Activated CD4-positive, alpha-beta T cell treated with anti-CD3 and anti-CD28 coated beads, Interleukin-2, Interleukin-6, amounts not matched to agents 100 ng/mL and 50 ng/mL, durations not matched to agents 16 hours and 8 hours (primary cell): ENCODE measurements around the gene SLC25A21.
"Not testable (repeated sequence)": the region's sequence is repeated elsewhere in the genome, so short reads cannot be mapped to it uniquely, and the experiment has no call there.

Experiments used
- DNase-seq: peaks from one replicate; pipeline ENCODE4 v3.0.0-alpha.2; 2020

SLC25A21 gene

DNA sequence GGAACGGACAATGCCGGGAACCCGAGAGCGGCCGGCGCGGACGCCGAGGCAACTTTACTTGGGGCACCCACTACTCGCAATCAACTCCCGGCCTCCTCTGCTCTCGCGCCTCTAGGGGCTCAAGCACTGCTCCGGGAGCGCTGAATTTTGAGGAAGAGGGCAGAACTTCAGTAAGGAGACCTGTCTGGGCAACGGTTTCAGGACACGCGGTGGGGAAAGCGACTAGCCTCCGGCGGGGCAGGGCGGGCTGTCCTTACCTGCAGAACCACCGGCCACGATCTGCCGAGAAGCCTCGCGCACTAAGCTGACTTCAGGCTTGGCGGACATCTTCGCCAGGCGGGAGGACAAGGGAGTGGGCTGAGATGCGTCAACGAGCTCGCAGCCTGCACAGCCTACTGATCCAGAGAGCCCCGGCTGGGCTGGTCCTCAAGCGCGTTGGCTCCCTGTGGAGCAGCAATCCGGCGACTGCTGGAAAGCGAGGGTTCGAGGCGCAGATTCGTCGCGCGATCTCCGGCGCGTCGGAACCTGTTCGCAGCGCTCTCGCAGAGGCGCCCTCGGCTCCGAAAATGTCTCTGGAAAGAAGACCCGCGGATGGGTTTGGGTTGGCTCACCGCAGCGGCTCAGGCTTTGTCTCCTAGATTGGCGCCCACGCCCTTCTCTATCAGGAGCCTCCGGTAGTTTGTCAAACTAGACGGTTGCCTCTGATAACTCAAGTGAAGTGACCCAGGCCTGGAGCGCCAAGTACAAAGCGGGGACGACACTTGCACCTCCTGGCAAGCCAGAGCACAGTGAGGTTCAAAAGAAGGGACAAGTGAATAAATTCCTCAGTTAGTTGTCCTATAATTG is at the start of gene SLC25A21:
SLC25A21 (minus strand) TSS at position 583 of the 846 bp plus-strand sequence.
- DNase-seq = peak; percentile 16

DNA sequence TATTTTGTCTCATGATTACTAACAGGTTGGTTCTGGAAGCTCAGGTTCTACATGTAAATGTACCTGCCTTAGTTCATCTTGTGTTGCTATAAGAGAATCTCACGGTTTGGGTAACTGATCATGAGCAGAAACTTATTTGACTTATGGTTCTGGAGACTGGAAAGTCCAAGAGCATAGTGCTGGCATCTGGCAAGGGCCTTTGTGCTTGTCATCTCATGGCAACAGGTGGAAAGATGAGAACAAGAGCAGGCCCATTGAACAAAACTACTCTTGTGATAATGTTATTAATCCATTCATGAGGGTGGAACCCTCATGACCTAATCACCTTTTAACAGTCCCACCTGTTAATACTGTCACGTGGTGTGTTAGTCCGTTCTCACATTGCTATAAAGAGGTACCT is 48.7 kb upstream of the SLC25A21 start:
- no peak for DNase-seq

DNA sequence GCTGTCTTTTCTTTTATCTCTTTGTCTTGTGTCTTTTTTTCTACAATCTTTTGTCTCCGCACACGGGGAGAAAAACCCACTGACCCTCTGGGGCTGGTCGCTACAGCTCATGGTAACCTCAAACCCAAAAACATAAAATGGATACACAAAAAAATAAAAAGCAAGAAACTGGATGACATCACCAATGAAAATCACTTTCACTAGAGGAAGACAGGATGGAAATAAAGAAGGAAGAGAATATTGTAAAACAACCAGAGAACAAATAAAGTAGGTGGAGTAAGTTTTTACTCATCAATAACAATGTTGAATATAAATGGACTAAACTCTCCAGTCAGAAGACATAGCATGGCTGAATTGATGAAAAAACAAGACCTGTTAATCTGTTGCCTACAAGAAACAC is 42.9 kb upstream of the SLC25A21 start:
- DNase-seq = no peak

GRCh38 chr14:37213016-37213415 is 40.6 kb upstream of the SLC25A21 start:
- no peak for DNase-seq

DNA sequence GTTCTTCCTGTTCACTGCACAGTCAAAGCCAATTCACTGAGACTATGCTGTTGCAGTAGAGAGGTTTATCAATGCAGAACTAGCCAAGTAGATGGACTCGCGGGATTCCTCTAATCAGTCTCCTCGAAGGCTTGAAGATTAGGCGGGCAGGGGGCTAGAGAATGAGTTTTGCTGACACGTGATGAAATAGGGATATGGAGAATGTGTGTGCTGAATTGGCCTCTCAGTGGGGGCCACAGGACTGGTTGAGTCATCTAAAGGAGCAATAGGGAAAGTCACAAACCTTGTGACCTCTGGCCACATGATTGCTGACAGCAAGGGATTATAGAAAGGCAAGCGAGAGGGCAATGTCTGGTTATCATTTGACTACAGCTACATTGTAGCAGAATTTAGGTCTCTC is 38.0 kb upstream of the SLC25A21 start:
- DNase-seq = no peak

DNA sequence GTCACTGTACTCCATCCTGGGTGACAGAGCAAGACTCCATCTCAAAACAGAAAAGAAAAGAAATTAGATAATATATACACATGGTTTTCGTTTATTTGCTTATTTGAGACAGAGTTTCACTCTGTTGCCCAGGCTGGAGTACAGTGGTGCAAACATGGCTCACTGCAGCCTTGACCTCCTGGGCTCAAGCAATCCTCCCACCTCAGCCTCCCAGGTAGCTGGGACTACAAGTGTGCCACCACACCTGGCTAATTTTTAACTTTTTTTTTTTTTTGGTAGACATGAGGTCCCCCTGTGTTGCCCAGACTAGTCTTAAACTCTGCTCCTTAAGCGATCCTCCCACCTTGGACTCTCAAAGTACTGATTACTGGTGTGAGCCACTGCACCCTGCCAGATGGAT is 37.2 kb upstream of the SLC25A21 start:
- not testable (repeated sequence) for DNase-seq

- not testable (repeated sequence) for DNase-seq
These were observed 33.5 kb upstream of the SLC25A21 start for GRCh38 chr14:37205623-37206605.

DNA sequence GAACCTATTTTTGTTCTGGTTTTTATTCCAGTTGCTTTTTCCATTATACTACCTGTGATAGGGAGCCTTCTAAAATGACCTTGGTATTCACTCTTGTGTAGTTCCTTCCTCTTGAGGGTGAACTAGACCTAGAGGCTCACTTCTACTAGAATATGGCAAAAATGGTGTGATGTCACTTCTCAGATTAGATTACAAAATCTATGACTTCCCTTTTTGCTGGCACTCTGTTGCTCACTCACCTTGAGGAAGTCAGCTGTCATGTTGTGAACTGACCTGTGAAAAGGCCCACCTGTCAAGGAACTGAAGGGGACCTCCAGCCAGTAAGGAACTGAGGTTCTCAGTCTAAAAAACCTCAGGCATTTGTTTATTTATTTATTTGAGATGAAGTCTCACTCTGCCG is 31.0 kb upstream of the SLC25A21 start:
- DNase-seq = no peak

- no peak for DNase-seq
These were observed 30.4 kb upstream of the SLC25A21 start for GRCh38 chr14:37202812-37203211.

DNA sequence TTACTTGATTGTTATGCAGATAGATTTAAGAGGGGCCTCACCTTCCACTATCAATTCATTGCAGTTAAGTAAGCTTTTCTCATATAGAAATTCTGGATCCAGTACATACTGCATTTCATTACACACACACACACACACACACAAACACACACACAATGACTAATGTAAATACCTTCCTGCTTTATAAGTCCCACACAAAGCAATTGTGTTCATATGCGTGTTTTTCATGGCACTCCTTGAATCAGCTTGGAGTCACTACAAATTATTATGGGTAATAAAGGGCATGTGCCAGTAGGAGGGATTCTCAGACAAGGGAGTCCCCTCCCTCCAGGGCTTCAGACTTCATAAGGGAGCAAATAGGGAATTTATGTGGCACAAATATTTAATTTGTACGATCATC is 29.9 kb upstream of the SLC25A21 start:
- DNase-seq = no peak

GRCh38 chr14:37201724-37202123 is 29.3 kb upstream of the SLC25A21 start:
- DNase-seq = no peak

DNA sequence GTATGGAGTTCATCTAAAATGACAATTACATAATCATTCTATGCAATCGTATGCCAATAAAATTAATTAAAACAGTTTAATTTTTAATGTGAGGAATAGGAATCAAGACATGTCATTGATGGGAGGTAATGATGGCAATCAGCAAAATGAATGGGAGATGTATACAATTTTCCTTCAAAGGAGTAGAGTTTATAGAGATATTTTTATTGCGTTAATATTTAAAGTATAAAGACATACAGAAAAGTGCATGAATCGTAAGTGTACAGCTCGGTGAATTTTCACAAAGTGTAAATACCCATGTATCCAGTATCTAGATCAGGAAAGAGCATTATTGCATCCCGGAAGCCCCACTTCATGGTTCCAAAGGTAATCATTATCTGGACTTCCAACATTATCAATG is 26.5 kb upstream of the SLC25A21 start:
- DNase-seq = no peak

DNA sequence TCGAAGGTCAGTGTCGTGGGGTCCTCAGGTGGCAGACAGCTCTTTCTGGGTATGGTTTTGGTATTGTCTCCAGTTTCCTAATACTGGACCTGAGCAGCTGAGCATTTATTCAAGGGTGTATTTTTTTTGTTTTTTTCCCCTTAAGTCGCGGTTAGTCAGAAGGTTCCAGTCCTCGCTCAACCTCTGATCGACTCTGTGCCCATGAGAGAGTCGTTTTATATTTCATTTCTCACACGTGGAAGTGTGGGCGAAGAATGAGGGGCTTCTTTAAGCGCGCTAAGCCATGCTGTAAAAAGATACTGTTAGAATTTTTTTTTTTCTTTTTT is 25.8 kb upstream of the SLC25A21 start:
- DNase-seq = no peak

GRCh38 chr14:37197421-37198272 is 25.2 kb upstream of the SLC25A21 start, which contains the start of gene MIPOL1:
TSS of gene MIPOL1 (plus strand) at chr14:37197937. CDS start at chr14:37247889, 49,952 bp downstream.
- DNase-seq = peak; percentile 31

DNA sequence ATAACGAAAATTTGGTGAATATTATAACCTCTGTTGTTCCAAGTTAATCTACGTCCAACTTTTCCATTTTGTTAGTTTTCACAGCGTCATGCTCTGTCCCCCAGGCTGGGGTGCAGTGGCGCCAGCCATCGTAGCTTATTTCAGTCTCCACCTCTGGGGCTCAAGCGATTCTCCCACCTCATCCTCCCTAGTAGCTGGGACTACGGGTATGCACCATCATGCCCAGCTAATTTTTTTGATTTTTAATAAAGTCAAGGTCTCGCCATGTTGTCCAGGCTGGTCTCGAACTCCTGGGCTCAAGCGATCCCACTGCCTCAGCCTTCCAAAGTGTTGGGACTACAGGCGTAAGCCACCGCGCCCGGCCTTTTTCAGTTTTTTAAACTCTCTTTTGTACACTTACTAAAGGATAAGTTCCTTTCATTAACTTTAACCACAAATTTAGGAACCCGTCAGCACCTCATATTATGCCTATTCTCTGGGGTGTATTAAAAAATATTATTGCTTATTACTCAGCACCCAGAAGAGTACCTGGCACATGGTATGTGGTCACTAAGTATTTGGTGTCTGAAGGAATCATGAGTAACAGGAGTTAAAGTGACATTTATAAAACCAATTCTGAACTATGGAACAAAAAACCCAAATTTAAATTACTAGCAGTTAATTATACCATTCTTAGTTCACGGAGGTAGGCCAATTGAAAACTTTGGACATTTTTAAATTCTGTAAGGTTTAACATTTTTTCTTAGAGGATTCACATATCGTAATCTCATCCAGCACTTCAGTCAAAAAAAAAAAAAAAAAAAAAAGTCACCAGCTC is 24.4 kb upstream of the SLC25A21 start:
- no peak for DNase-seq

- DNase-seq = no peak
These were observed 22.9 kb upstream of the SLC25A21 start for GRCh38 chr14:37195327-37195726.

DNA sequence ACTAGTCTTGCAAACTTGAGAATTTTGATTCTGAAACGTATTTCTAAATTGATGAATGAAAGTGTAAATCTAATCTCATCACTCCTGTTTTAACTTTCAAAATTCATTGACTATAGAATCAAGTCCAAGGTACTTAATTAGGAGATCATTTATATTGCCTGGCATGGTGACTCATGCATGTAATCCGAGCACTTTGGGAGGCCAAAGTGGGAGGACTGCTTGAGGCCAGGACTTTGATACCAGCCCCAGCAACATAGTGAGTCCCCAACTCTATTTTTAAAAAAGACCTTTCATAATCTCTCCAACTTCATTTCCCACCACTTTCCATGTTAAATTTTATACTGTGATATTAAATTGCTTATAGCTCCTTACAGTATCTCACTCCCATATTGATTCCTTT is 22.3 kb upstream of the SLC25A21 start:
- DNase-seq = no peak

DNA sequence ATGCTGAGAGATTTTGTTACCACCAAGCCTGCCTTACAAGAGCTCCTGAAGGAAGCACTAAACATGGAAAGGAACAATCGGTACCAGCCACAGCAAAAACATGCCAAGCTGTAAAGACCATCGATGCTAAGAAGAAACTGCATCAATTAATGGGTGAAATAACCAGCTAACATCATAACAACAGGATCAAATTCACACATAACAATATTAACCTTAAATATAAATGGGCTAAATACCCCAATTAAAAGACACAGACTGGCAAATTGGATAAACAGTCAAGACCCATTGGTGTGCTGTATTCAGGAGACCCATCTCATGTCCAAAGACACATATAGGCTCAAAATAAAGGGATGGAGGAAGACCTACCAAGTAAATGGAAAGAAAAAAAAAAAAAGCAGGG is 17.3 kb upstream of the SLC25A21 start:
- not testable (repeated sequence) for DNase-seq

GRCh38 chr14:37187840-37188577 is 15.6 kb upstream of the SLC25A21 start:
- DNase-seq = not testable (repeated sequence)

DNA sequence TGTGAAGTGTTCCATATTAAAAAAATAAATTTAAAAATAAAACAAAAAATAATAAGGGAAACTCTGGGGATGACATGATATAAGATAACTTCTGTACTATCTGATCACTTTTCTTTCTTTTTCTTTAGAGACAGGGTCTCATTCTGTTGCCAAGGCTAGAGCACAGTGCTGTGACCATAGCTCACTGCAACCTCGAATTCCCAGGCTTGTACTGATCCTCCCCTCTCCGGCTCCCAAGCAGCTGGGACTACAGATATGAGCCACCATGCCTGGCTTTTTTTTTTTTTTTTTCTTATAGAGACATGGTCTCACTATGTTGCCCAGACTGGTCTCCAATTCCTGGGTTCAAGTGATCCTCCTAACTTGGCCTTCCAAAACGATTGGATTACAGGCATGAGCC is 14.9 kb upstream of the SLC25A21 start:
- DNase-seq = no peak

GRCh38 chr14:37186865-37187264 is 14.5 kb upstream of the SLC25A21 start:
- DNase-seq = no peak
